Cardiac septum (tissue), 1 donor: Measurements from ENCODE around the gene TRIB2. TPM values are rescaled to one million over a fixed set of nuclear protein-coding genes. Genes with fewer than 3 reads are reported as not detected.

Experiments used
- DNase-seq: peaks from one replicate; pipeline ENCODE4 v3.0.0-alpha.2; 2020; ENCODE audit warnings: low spot score
- intact Hi-C: fragments of 100-400 bp; cut with DNase I; formaldehyde crosslinking; loops from one replicate; pipeline ENCODE4 v1.14.0; 2022
- total RNA-seq: library from RNA; stranded (reverse); fragmentation: NEBNext Ultra II Directional; extraction: Animal tissue kit (Norgen Biotek cat#: 25700); gene quantifications from one replicate; pipeline ENCODE4 v1.2.1, GENCODE V29; 2021
- donor health status: DM: no; HTN: no; CAD: no.

Gene TRIB2
- total RNA-seq, 1 donor from 2014 or later = 49.9 TPM

DNA sequence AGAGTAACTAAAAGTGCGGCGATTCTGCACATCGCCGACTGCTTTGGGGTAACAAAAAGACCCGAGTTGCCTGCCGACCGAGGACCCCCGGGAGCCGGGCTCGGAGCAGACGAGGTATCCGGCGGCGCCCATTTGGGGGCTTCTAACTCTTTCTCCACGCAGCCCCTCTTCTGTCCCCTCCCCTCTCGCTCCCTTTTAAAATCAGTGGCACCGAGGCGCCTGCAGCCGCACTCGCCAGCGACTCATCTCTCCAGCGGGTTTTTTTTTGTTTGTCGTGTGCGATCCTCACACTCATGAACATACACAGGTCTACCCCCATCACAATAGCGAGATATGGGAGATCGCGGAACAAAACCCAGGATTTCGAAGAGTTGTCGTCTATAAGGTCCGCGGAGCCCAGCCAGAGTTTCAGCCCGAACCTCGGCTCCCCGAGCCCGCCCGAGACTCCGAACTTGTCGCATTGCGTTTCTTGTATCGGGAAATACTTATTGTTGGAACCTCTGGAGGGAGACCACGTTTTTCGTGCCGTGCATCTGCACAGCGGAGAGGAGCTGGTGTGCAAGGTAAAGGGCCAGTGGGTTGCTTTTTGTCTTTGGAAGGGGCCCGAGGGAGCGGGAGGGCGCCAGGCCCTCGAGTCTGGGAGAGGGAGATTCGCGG lies 1.4 kb downstream of the TRIB2 start:
- intact Hi-C loops = loop anchor here (2.0 to 5.0 kb wide), 5 partner anchors 79 to 551 kb away; no protein-coding TSS in a partner anchor
- no peak for DNase-seq

DNA sequence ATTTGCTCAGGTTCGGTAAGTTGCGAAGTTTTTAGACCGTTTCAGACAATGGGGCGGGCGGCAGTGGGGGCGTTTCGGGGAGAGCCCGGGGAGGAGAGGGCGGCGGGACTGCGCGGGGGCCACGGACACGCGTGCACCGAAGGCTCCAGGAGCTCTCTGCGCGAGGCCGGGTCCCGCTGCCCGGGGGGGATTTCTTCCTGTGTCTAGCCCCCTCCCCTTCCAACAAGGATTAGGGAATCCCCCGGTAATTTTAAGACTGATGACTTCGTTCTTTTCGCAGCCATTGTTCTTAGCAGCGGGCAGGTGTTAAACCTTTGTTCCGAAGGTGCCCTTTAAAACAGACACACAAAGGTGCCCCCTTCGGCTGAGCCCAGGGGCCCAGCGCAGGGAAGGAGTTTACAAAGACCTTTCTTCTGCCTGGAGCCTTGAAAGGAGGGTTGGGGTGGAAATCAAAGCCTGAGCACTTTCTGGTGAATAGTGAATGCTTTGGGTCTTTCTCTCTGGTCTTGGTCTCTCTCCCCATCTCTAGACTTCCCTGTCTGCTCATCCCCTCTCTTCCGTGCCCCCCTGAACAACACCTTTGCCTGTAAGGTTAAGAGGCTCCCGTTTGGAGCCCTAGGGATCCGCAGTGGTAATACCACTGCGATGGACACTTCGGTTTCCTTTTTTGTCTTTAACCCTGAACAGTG lies 2.1 kb downstream of the TRIB2 start:
- DNase-seq = no peak
- intact Hi-C loops = loop anchor here (2.0 to 5.0 kb wide), 5 partner anchors 78 to 552 kb away; no protein-coding TSS in a partner anchor

DNA sequence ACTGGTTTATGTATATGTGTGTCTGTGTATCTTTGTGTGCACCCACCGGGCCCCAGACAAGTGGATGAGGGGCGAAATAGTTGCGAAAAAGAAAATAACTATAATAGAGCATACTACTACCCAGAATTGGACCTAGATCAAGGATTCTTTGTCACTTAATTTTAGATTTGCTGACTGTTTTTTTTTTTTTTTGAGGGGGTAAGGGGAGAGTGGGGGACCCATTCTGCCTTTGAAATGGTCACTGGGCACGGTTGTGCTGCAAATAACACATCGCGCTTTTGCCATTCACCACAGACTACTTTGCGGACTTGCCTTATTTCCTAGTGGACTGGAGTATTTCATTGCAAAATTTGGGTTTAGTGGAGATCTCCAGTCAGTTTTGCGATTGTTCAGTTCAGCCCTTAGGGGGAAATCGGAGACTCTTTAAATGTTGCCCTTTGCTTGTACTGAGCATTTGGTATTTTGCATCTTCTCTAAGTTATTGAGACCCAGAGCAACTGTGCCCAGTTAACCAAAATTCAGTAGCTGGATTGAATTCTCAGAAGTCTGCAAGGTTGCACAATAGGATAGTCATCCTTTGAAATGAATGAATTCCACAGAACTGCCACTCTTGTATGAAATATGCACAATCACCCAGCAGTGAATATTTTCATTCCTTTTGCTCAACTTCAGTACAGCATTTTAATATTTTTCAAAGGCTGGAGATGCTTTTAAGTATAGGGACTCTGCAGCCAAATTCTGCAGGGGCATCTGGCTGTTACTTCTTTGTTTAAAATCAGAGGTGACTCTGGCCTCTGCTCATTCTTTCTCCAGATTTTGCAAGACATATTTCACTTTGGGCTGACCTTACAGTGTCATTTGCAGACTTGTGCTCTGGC lies 2.9 kb downstream of the TRIB2 start:
- no peak for DNase-seq
- intact Hi-C loops = loop anchor here (2.0 to 5.0 kb wide), 5 partner anchors 77 to 552 kb away; no protein-coding TSS in a partner anchor

DNA sequence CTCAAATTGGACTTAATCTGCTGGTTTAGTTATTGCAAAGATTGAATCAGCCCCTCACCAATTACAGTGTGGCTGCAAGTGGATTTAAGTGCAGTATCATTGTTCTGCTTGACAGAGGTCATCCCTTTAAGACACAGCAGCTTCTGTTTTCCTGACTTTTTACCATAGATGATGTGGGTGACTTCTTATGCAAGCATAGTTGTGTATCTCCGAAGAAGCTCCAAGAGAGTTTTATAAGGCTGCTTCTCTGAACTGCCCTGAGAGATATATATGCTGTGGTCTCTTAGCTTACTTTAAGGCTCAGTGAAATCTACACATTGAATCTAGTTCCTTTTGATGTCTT lies 3.5 kb downstream of the TRIB2 start:
- DNase-seq = no peak
- intact Hi-C loops = no loop called here

DNA sequence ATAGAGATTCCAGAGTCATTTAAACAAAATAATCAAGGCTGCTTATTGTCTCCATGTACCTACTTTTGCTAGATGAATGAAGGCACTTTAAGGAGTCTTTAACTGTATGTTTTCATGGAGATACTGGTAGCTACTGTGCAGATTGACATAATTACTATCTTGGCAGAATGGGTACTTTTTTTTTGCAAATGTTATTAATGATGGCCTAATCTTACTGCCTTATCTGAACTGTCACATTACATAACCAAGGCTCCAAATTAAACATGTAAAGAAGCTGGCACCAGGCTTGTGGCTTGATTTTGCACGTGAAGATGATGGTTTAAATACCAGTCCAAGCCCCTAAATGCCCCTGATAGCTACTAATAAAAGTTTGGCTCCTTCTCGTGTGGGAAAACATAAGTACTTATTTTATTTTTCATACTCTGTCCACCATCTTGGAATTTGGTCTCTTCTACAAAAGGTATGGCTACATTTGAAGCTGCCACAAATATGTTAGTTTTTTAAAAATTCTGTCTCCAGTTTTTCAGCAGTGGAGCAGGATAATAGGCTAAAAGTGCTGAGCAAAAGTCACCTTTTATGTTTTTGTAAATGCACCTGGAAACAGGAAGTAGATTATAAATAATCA lies 4.1 kb downstream of the TRIB2 start:
- intact Hi-C loops = no loop called here
- no peak for DNase-seq

DNA sequence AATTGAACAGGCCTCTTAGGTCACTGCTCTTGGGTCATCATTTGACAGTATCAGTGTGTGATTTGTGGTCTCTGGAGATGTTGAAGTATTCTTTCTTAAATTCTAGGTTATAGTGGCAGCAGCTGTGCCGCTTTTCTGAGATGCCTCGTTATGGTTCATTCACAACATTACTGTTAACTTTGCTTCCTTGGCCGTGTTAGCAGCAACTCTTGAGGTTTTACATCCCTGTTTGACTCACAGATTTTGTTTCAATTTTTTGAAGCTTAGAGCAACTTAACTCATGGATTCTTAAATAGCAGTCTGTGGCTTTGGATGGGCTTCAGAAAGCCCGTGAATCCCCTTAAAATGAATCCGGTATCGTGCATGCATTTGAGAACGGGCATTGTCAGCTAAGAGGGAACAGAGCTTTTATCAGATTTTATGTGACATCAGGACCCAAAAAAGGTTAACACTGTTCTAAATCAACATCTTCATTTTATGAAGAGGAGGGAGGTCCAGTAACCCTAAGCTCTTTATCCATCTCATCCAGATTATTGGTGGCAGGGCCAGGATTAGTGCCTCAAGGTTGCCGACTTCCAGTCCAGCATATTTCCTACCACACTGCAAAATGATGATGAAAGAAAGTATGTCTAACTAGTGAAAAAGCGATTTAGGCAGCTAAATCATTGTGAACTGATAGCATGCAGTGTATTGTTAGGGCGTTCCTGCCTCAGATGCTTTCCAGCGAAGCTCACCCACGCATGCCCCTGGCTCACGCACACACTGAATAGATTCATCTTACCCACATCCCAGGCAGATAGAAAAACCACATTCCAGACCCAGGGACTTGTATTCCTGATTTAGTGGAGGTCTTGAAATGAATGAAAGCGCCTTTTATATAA lies 5.1 kb downstream of the TRIB2 start:
- intact Hi-C loops = no loop called here
- DNase-seq = no peak

DNA sequence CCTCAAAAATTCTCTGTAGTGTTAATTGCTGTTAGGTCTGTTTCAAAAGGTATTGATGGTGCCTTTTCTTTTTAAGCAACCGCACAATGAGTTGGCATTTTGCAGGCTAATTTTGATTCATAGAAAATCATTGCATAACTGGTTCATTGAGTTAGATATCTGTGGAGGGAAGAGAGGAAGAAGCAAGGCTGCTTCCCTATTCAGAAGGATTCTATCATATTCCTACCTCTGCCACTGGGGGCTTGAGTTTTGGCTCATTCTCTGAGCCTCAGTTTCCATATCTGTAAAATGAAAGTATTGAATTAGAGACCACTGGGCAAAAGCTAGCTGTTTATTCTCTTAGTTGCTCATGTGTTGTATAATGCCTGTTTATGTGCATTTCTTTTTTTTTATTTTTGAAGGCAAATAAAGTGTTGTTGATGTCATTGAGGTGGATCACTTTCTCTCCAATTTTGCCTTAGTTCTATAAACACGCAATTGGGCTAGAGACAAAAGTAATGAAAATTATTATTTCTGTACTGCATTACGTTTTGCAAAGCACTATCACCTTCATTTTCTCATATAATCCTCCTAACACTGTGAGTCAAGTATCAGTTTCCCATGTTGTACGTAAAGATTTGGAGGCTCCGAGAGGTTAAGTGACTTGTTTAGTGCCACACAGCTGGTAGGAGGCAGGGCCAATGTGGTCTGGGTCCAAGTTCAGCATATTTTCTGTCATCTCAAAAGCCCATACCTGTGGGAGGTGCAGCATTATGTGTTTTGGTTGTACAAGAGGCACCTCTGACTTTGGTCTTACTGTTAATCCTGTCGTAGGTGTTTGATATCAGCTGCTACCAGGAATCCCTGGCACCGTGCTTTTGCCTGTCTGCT lies 5.9 kb downstream of the TRIB2 start:
- intact Hi-C loops = no loop called here
- DNase-seq = no peak

DNA sequence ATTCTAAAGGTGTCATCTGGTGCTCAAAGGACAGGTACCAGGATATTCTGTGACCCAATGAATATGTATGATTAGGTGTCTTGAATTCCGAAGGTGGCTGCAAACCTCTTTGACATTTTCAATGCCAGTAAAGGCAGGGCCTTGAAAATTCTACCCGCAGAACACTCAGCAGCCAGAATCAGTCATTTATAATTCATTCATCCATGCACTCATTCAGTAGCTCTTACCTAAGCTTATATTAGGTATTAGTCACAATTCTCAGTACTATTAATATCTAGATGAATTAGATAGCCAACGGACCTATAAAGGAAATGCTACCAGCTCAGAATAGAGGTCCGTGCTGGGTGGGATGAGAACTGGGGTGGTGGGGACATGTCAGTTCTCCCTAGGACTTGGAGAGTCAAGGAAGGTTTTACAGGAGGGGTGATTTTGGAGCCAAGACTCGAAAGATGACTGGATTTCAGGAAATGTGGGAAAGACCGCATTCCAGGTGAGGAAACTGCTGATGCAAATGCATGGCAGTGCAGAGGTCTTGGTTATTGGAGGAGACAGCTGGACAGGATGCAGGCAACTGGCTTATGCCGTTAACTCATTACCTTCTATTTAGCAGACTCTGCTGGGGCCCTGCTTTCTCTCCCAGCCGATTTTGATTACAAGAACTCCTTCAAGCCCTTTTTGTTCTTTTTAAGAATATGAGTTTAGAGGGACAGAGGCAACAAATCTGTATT lies 7.2 kb downstream of the TRIB2 start:
- intact Hi-C loops = no loop called here

DNA sequence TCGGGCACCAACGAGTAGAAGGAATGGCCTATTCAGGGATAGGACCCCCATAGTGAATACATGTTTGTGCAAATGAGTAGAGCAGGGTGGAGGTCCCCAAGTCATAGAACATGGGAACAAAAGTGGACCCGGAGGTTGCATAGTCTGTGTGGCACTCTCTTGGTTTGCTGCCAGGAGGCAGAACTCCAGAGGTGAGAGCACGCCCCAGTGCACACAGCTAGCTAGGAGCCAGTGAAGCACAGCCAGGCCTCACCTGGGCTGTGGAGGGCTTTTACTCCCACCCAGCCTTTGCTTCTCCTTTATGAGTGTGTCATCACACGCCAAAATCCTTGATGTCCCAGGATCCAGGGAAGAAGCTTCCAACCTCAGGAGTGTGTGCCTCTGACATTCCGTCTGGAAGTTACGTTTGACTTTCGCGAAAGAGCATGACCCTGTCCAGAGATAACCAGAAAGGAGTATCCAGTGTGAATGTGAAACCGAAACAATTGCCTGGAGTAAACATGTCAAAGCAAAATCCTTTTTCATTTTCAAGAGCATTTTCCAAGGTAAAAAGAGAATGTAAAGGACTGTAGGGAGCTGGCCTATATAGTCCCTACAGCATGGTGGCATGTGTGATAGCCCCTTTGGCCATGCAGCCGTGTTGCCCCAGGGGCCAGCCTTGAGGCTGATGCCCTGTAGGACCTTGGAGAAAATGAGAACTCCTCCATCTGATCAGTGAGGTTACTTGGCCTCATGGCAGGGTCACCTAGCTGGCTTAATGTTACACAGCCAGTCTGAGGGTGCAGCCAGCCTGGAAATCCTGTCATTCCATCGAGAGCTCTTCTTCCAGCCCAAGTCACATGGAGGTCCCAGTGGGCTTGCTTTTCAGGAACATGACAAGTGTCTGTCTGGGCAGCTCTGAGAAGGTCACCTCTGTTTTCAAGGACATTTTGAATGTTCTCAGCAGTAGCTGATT lies 8.8 kb downstream of the TRIB2 start:
- intact Hi-C loops = no loop called here

More for the DNA sequence above, 7.2 kb downstream of the TRIB2 start:
- no peak for DNase-seq

DNA sequence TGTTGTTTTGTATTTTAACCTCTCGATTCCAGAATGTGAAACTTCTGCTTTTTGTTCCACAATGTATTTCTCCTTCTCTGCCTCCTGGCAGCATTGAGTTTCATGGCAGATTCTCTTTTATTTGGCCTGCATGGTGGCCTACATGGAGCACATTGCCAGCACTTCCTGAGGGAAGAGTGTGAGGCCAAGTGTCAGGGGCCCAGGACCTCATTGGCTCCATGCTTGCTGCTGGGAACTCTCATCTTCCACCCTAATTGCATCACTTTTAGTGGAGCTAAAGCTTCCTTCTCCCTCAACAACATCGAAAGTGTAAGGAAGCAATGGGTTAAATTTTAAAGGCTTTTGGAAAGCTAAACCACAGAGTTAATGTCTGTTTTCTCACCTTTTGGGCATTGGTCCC lies 9.5 kb downstream of the TRIB2 start:
- DNase-seq = no peak
- intact Hi-C loops = no loop called here

More for the DNA sequence above, 8.8 kb downstream of the TRIB2 start:
- no peak for DNase-seq

DNA sequence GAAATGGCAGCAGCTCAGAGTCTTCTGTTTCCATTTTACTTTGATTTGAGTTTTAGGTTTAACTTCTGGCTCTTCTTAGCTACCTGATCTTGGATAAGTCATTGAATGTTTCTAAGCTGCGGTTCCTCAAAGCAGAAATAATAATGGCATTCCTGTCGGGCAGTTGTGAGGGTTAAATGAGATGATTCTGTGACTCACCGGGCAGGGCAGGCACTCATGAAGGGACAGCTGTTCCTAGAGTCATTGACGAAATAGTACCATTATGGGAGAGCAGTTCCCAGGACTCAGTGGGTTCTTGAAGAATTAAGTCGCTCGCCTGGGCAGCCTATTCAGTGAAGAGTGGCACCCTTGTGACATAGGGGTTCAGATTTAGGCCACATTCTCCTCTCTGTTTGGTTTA lies 10.3 kb downstream of the TRIB2 start:
- intact Hi-C loops = no loop called here
- no peak for DNase-seq

DNA sequence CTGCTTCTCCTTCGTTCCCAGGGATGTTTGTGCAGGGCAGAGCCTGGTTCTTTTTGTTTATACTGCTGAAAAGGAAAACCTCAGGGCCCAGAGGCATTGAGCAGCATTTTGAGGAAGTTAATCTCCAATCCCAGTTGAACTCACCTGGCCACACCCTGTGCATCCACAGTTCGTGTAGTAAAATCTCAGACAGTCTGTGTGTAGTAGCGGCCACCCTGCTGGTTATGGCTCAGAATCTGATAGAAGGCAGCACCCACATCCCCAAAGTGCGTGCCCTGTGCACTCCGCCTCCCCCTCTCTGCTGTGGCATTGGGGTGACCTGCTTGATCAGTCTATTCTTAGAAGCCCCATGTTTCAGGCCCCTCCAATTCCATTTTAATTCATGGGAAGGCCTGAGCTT lies 10.9 kb downstream of the TRIB2 start:
- intact Hi-C loops = no loop called here
- no peak for DNase-seq

DNA sequence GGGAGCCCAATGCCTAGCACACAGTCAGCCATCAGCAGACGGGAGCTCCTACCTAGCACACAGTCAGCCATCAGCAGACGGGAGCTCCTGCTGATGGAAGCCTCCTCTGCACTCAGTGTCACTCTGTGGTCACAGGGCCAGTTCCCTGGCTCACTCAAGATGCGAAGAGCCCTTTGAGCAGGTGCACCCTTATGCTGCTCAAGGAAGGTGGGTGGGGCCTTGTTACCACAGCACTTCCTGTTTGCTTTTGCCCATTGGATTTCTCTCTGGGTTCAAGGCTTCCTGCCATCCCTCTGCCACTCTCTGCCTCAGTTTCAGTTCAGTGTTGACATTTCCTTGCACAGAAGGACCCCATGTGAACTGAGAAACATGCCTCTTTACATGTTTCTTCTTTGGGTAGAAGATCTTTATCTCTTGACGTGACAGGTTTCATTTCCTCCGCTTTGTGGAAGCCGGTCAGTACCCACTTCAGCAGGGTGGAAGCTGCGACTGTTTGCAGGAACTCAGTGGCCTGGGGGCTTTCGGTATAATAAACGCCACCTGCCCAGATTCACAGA lies 11.6 kb downstream of the TRIB2 start:
- intact Hi-C loops = no loop called here
- no peak for DNase-seq

DNA sequence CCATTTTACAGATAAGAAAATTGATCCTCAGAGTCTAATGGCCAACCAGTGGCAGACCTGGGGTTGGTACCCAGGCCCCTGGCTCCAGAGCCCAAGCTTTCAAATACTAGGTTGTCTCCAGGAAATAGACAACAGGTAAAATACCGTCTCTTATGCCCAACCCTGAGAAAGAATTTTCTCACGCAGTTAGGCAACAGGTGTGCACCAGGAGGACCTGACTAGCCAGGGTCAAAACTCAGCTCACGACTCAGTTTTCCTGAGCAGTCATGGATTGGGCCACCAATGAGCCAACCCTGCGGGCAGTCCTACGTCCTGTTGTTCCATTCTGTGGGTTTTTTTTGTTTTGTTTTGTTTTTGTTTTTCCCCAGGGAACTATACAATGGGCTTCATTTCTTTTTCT lies 13.5 kb downstream of the TRIB2 start:
- intact Hi-C loops = loop anchor here (5.0 kb wide), 1 partner anchor 92 kb away; no protein-coding TSS in a partner anchor
- no peak for DNase-seq

DNA sequence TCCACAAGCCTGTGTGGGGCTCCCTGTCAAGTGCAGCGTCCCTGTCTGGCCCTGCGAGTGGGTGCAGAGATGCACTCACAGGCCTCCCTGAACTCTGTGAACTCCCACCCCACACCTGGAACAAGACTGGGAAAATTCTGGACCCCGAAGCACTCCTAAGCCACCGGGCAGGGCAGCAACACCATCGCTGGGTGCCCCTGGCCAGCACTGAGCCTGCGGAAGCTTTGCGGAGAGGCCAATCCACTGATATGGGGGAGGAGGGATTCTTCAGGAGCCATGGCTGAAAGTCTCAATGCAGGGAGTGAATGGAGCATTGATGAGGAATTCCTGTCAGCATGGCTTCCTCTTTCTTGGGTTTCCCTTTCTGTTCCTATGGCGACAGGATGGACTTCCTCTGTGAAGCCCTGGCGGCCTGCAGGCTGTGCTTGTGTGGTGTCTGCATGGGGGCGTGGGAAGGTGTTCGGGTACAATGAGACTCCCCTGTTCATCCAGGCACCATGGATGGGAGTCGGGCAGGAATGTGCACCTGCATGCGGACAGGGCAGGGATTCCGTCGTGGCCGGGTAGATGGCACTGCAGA lies 15.1 kb downstream of the TRIB2 start:
- intact Hi-C loops = loop anchor here (5.0 kb wide), 1 partner anchor 91 kb away; no protein-coding TSS in a partner anchor
- DNase-seq = no peak
